IPS-20b (cell line): Measurements from ENCODE around the gene BTD.

Experiments
- H3K27ac ChIP-seq: one replicate; pipeline ENCODE4 v1.5.1; 2013; ENCODE audit warnings: low read length
- H3K27me3 ChIP-seq: 2 replicates; pipeline ENCODE4 v1.6.1; 2013; ENCODE audit warnings: mild to moderate bottlenecking, low read length, inconsistent platforms; ENCODE audit not compliant: insufficient read depth
- H3K36me3 ChIP-seq: 2 replicates; pipeline ENCODE4 v1.6.1; 2013; ENCODE audit warnings: low read depth, mild to moderate bottlenecking, inconsistent platforms, low read length, moderate library complexity; ENCODE audit not compliant: insufficient read depth
- H3K4me1 ChIP-seq: 2 replicates; pipeline ENCODE4 v1.6.1; 2013; ENCODE audit warnings: mild to moderate bottlenecking, control low read depth, inconsistent platforms, low read length, moderate library complexity; ENCODE audit not compliant: insufficient read depth
- H3K4me3 ChIP-seq: 2 replicates; pipeline ENCODE4 v1.5.1; 2013; ENCODE audit warnings: mild to moderate bottlenecking, low read length, inconsistent platforms
- H3K9ac ChIP-seq: 2 replicates; pipeline ENCODE4 v1.6.1; 2013; ENCODE audit warnings: low read depth, mild to moderate bottlenecking, inconsistent platforms, low read length, moderate library complexity
- H3K9me3 ChIP-seq: 2 replicates; pipeline ENCODE4 v1.6.1; 2013; ENCODE audit warnings: mild to moderate bottlenecking, low read depth, low read length, inconsistent platforms; ENCODE audit not compliant: insufficient read depth

Gene BTD

GRCh38 chr3:15681668-15682067, 80.1 kb downstream of the BTD start:
- H3K9me3 ChIP-seq: no peaks in the 10 kb centered on the region
- peaks cover 81% of the 10 kb centered on the region for H3K36me3 ChIP-seq
- no peaks in the 10 kb centered on the region for H3K27me3 ChIP-seq
- no peaks in the 10 kb centered on the region for H3K4me1 ChIP-seq
- no peak overlapping the region for H3K9ac ChIP-seq
- H3K27ac ChIP-seq: no peak overlapping the region
- no peak overlapping the region for H3K4me3 ChIP-seq

GRCh38 chr3:15682561-15683185, 81.1 kb downstream of the BTD start:
- peaks cover 75% of the 10 kb centered on the region for H3K36me3 ChIP-seq
- no peaks in the 10 kb centered on the region for H3K27me3 ChIP-seq
- no peak overlapping the region for H3K27ac ChIP-seq
- H3K4me1 ChIP-seq: no peaks in the 10 kb centered on the region
- no peaks in the 10 kb centered on the region for H3K9me3 ChIP-seq
- H3K4me3 ChIP-seq: no peak overlapping the region
- H3K9ac ChIP-seq: no peak overlapping the region

DNA sequence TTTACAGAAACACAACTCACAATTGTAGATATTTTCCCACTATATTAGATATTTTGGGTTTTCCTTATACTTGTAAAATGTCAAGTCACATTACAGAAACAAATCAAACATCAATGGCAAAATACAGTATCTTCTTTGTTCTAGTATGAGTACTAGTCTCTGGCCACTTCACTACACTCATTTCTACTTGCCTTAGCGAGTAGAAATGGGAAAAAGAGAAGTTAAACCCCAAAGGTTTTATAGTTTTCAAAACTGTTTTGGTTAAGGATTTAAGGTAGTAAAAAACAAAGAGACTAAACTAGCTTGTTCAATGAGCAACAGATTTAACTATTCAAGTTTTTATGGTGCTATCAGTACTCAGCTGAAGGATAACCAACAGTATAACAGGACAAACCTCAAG, 81.7 kb downstream of the BTD start:
- Histone ChIP-seq H3K27ac (no peak overlapping the region), H3K4me3 (no peak overlapping the region), H3K9me3 (no peaks in the 10 kb centered on the region), H3K4me1 (no peaks in the 10 kb centered on the region), H3K36me3 (peaks cover 73% of the 10 kb centered on the region), H3K9ac (no peak overlapping the region), H3K27me3 (no peaks in the 10 kb centered on the region)

- H3K27ac ChIP-seq: no peak overlapping the region
- H3K27me3 ChIP-seq: no peaks in the 10 kb centered on the region
- H3K9ac ChIP-seq: no peak overlapping the region
- no peak overlapping the region for H3K4me3 ChIP-seq
- no peaks in the 10 kb centered on the region for H3K4me1 ChIP-seq
- H3K36me3 ChIP-seq: peaks cover 83% of the 10 kb centered on the region
- H3K9me3 ChIP-seq: no peaks in the 10 kb centered on the region
Measured at GRCh38 chr3:15685927-15686326, 84.4 kb downstream of the BTD start.

DNA sequence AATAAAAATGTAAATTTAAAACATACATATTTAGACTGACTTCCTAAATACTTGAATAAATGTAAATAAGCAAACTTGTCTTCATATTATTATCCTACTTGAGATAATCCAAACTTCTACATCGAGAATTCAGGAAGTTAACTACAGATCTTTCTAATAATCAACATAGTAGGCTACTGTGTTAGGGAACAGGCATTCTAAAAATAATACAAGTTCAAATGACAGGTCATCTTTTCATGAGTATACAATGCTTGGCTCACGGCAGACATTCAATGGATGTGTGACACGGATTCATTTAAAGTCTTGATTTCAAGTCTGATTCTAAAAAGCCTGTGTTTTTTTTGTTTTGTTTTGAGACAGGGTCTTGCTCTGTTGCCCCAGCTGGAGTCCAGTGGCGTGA, 88.7 kb downstream of the BTD start:
- Histone ChIP-seq H3K4me3 (no peak overlapping the region), H3K27ac (no peak overlapping the region), H3K9ac (no peak overlapping the region), H3K4me1 (no peaks in the 10 kb centered on the region; the same call in 1 of the 2 replicates), H3K36me3 (peaks cover 75% of the 10 kb centered on the region), H3K27me3 (no peaks in the 10 kb centered on the region), H3K9me3 (no peaks in the 10 kb centered on the region)

- Histone ChIP-seq H3K36me3 (peaks cover 74% of the 10 kb centered on the region), H3K27me3 (no peaks in the 10 kb centered on the region), H3K27ac (no peak overlapping the region), H3K4me3 (no peak overlapping the region), H3K9ac (no peak overlapping the region), H3K4me1 (no peaks in the 10 kb centered on the region; the same call in 1 of the 2 replicates), H3K9me3 (no peaks in the 10 kb centered on the region)
Measured at GRCh38 chr3:15690748-15691147, 89.2 kb downstream of the BTD start.

GRCh38 chr3:15693355-15693754, 91.8 kb downstream of the BTD start:
- no peak overlapping the region for H3K27ac ChIP-seq
- H3K4me3 ChIP-seq: no peak overlapping the region
- no peak overlapping the region for H3K9ac ChIP-seq
- peaks cover 60% of the 10 kb centered on the region for H3K36me3 ChIP-seq
- no peaks in the 10 kb centered on the region for H3K9me3 ChIP-seq
- H3K27me3 ChIP-seq: no peaks in the 10 kb centered on the region
- no peaks in the 10 kb centered on the region; the same call in 1 of the 2 replicates for H3K4me1 ChIP-seq

GRCh38 chr3:15694628-15695027, 93.1 kb downstream of the BTD start:
- H3K27me3 ChIP-seq: no peaks in the 10 kb centered on the region
- H3K9ac ChIP-seq: no peak overlapping the region
- peaks cover 47% of the 10 kb centered on the region for H3K36me3 ChIP-seq
- no peak overlapping the region for H3K27ac ChIP-seq
- H3K4me1 ChIP-seq: no peaks in the 10 kb centered on the region; the same call in 1 of the 2 replicates
- H3K9me3 ChIP-seq: no peaks in the 10 kb centered on the region
- H3K4me3 ChIP-seq: no peak overlapping the region
